Mesenchymal stem cell (in vitro differentiated cells and primary cell): ENCODE results near the gene HKDC1.

Experiments used
- DNase-seq: peaks from one replicate; pipeline ENCODE4 v3.0.0-alpha.2; 2013
- H2AFZ ChIP-seq: one replicate; pipeline ENCODE4 v1.6.1; 2013; ENCODE audit warnings: low read depth, mild to moderate bottlenecking, control low read depth, inconsistent platforms, low read length, moderate library complexity
- H2AK5ac ChIP-seq: 2 replicates; pipeline ENCODE4 v1.6.1; 2013; ENCODE audit warnings: low read length, moderate library complexity, mild to moderate bottlenecking, inconsistent platforms; ENCODE audit not compliant: severe bottlenecking
- H2BK120ac ChIP-seq: one replicate; pipeline ENCODE4 v1.6.1; 2013; ENCODE audit warnings: low read depth, mild to moderate bottlenecking, inconsistent platforms, low read length, moderate library complexity
- H2BK12ac ChIP-seq, 2 experiments: one replicate each; pipeline ENCODE4 v1.6.1; 2013; ENCODE audit warnings: inconsistent platforms in 2 of 2, low read length in 2 of 2, mild to moderate bottlenecking in 2 of 2, moderate library complexity in 2 of 2, control low read depth in 1 of 2
- H2BK15ac ChIP-seq: one replicate; pipeline ENCODE4 v1.6.1; 2013; ENCODE audit warnings: mild to moderate bottlenecking, low read depth, inconsistent platforms; ENCODE audit not compliant: poor library complexity, severe bottlenecking
- H2BK5ac ChIP-seq: 2 replicates; pipeline ENCODE4 v1.6.1; 2013; ENCODE audit warnings: low read depth, mild to moderate bottlenecking, low read length, control low read depth, inconsistent platforms; ENCODE audit not compliant: poor library complexity, severe bottlenecking
- H3K14ac ChIP-seq, 2 experiments: one replicate each; pipeline ENCODE4 v1.6.1; 2013; ENCODE audit warnings: inconsistent platforms in 2 of 2, low read length in 2 of 2, control low read depth in 1 of 2, mild to moderate bottlenecking in 1 of 2, moderate library complexity in 1 of 2
- H3K18ac ChIP-seq, 2 experiments: one replicate each; pipeline ENCODE4 v1.6.1; 2013; ENCODE audit warnings: inconsistent platforms in 2 of 2, low read length in 2 of 2, control low read depth in 1 of 2, low read depth in 1 of 2, mild to moderate bottlenecking in 1 of 2
- H3K23ac ChIP-seq, 2 experiments: one replicate each; pipeline ENCODE4 v1.6.1; 2013; ENCODE audit warnings: inconsistent platforms in 2 of 2, low read length in 2 of 2, mild to moderate bottlenecking in 2 of 2, moderate library complexity in 2 of 2, control low read depth in 1 of 2
- H3K27ac ChIP-seq: 2 replicates; pipeline ENCODE4 v1.5.1; 2013; ENCODE audit warnings: mild to moderate bottlenecking, moderate library complexity, low read length, control low read depth, inconsistent platforms; ENCODE audit not compliant: poor library complexity, severe bottlenecking
- H3K27me3 ChIP-seq, 2 experiments: 2 replicates each; pipeline versions ENCODE4 v1.6.1 to v1.7.0; 2013; ENCODE audit warnings: low read length in 2 of 2, mild to moderate bottlenecking in 2 of 2, moderate library complexity in 2 of 2, control low read depth in 1 of 2, inconsistent platforms in 1 of 2; ENCODE audit not compliant: control insufficient read depth in 1 of 2, insufficient read depth in 1 of 2
- H3K36me3 ChIP-seq, 2 experiments: 2 replicates each; pipeline versions ENCODE4 v1.6.1 to v1.7.0; 2013; ENCODE audit warnings: low read length in 2 of 2, control low read depth in 1 of 2, inconsistent platforms in 1 of 2, low read depth in 1 of 2, mild to moderate bottlenecking in 1 of 2; ENCODE audit not compliant: insufficient read depth in 2 of 2, control insufficient read depth in 1 of 2
- H3K4ac ChIP-seq, 2 experiments: one replicate each; pipeline ENCODE4 v1.6.1; 2013; ENCODE audit warnings: inconsistent platforms in 2 of 2, low read length in 2 of 2, mild to moderate bottlenecking in 2 of 2, moderate library complexity in 2 of 2, control low read depth in 1 of 2, low read depth in 1 of 2
- H3K4me1 ChIP-seq: 2 replicates; pipeline ENCODE4 v1.6.1; 2013; ENCODE audit warnings: low read depth, low read length, control low read depth; ENCODE audit not compliant: control insufficient read depth, insufficient read depth
- H3K4me2 ChIP-seq: 2 replicates; pipeline ENCODE4 v1.6.1; 2013; ENCODE audit warnings: low read length, mild to moderate bottlenecking, inconsistent platforms; ENCODE audit not compliant: poor library complexity, severe bottlenecking
- H3K4me3 ChIP-seq, 2 experiments: 2 replicates each; pipeline versions ENCODE4 v1.5.1 to v1.7.0; 2013; ENCODE audit warnings: low read length in 2 of 2, mild to moderate bottlenecking in 2 of 2, control low read depth in 1 of 2, low read depth in 1 of 2; ENCODE audit not compliant: insufficient read depth in 1 of 2
- H3K79me1 ChIP-seq: replicated peaks from 2 replicates; pipeline ENCODE4 v1.6.1; 2013; ENCODE audit warnings: mild to moderate bottlenecking, control low read depth, low read length, inconsistent platforms; ENCODE audit not compliant: poor library complexity, severe bottlenecking
- H3K9ac ChIP-seq: 2 replicates; pipeline ENCODE4 v1.7.0; 2013; ENCODE audit warnings: mild to moderate bottlenecking, low read length, moderate library complexity
- H3K9me3 ChIP-seq: 2 replicates; pipeline ENCODE4 v1.7.0; 2013; ENCODE audit warnings: mild to moderate bottlenecking, low read length; ENCODE audit not compliant: control insufficient read depth
- H4K8ac ChIP-seq: one replicate; pipeline ENCODE4 v1.6.1; 2013; ENCODE audit warnings: inconsistent platforms, mild to moderate bottlenecking, low read length, moderate library complexity
- H4K91ac ChIP-seq: one replicate; pipeline ENCODE4 v1.6.1; 2013; ENCODE audit warnings: mild to moderate bottlenecking, low read length, inconsistent platforms
- WGBS: methylation state at CpG from one replicate; pipeline ENCODE4 v1.1.7; 2013; ENCODE audit warnings: mixed read lengths; 5-methylcytosine and 5-hydroxymethylcytosine counted together

Gene HKDC1

GRCh38 chr10:69225681-69226080 lies 5.5 kb downstream of the HKDC1 start:
- no peak overlapping the region for H2BK120ac ChIP-seq
- H2BK5ac ChIP-seq: no peak overlapping the region
- no peak overlapping the region for H3K4me3 ChIP-seq
- no peak overlapping the region for H3K27ac ChIP-seq
- H3K18ac ChIP-seq: no peak overlapping the region
- H3K79me1 ChIP-seq: peaks cover 13% of the 10 kb centered on the region
- H3K23ac ChIP-seq: no peak overlapping the region
- no peaks in the 10 kb centered on the region for H3K27me3 ChIP-seq
- H4K8ac ChIP-seq: no peak overlapping the region
- peaks cover 32% of the 10 kb centered on the region for H3K4me1 ChIP-seq
- H3K36me3 ChIP-seq: peaks cover 0 to 24% of the 10 kb centered on the region in 2 experiments
- H3K9me3 ChIP-seq: no peaks in the 10 kb centered on the region
- H2AK5ac ChIP-seq: peak overlapping the region; percentile 20
- no peak overlapping the region for H3K9ac ChIP-seq
- no peak overlapping the region for H2AFZ ChIP-seq
- 76% methylated on average over 10 of the region's 10 CpGs for WGBS
- peak overlapping the region in 1 of 2 experiments; percentile 35 for H3K14ac ChIP-seq
- no peak overlapping the region for H3K4me2 ChIP-seq
- H2BK15ac ChIP-seq: no peak overlapping the region
- no peak for DNase-seq
- H4K91ac ChIP-seq: no peak overlapping the region
- no peak overlapping the region for H2BK12ac ChIP-seq
- H3K4ac ChIP-seq: no peak overlapping the region

- H3K23ac ChIP-seq: no peak overlapping the region
- peaks cover 0 to 33% of the 10 kb centered on the region in 2 experiments for H3K36me3 ChIP-seq
- no peak overlapping the region for H3K4ac ChIP-seq
- peaks cover 26% of the 10 kb centered on the region for H3K4me1 ChIP-seq
- H2AFZ ChIP-seq: no peak overlapping the region
- H3K4me3 ChIP-seq: no peak overlapping the region
- no peak overlapping the region for H2BK12ac ChIP-seq
- H2BK15ac ChIP-seq: no peak overlapping the region
- WGBS: 88% methylated on average over 14 of the region's 14 CpGs
- H4K91ac ChIP-seq: no peak overlapping the region
- H3K27ac ChIP-seq: no peak overlapping the region
- H3K9ac ChIP-seq: no peak overlapping the region
- H2BK5ac ChIP-seq: no peak overlapping the region
- H3K27me3 ChIP-seq: no peaks in the 10 kb centered on the region
- H3K79me1 ChIP-seq: peaks cover 9% of the 10 kb centered on the region
- H3K18ac ChIP-seq: no peak overlapping the region
- H3K9me3 ChIP-seq: no peaks in the 10 kb centered on the region
- no peak overlapping the region for H2AK5ac ChIP-seq
- H3K14ac ChIP-seq: no peak overlapping the region
- no peak overlapping the region for H4K8ac ChIP-seq
- no peak overlapping the region for H3K4me2 ChIP-seq
- DNase-seq: no peak
- H2BK120ac ChIP-seq: no peak overlapping the region
These were observed 6.9 kb downstream of the HKDC1 start for GRCh38 chr10:69226919-69227450.

GRCh38 chr10:69228151-69228550 lies 8.0 kb downstream of the HKDC1 start:
- no peak overlapping the region for H3K4me2 ChIP-seq
- H2BK120ac ChIP-seq: no peak overlapping the region
- no peak overlapping the region for H2AK5ac ChIP-seq
- H3K4me1 ChIP-seq: peaks cover 30% of the 10 kb centered on the region
- no peak for DNase-seq
- WGBS: 65% methylated on average over 2 of the region's 2 CpGs
- H3K4me3 ChIP-seq: no peak overlapping the region
- peaks cover 9% of the 10 kb centered on the region for H3K79me1 ChIP-seq
- H3K23ac ChIP-seq: no peak overlapping the region
- H3K27ac ChIP-seq: no peak overlapping the region
- no peak overlapping the region for H2AFZ ChIP-seq
- H2BK12ac ChIP-seq: no peak overlapping the region
- H3K27me3 ChIP-seq: no peaks in the 10 kb centered on the region
- H3K18ac ChIP-seq: no peak overlapping the region
- no peak overlapping the region for H3K14ac ChIP-seq
- H4K91ac ChIP-seq: no peak overlapping the region
- H3K9ac ChIP-seq: no peak overlapping the region
- no peak overlapping the region for H2BK15ac ChIP-seq
- H2BK5ac ChIP-seq: no peak overlapping the region
- no peak overlapping the region for H3K4ac ChIP-seq
- H4K8ac ChIP-seq: no peak overlapping the region
- no peaks in the 10 kb centered on the region for H3K9me3 ChIP-seq
- H3K36me3 ChIP-seq: peaks cover 0 to 33% of the 10 kb centered on the region in 2 experiments

GRCh38 chr10:69229616-69229916 lies 9.4 kb downstream of the HKDC1 start:
- H2AK5ac ChIP-seq: no peak overlapping the region
- no peak overlapping the region for H2BK5ac ChIP-seq
- peaks cover 9% of the 10 kb centered on the region for H3K79me1 ChIP-seq
- H3K4me3 ChIP-seq: peak overlapping the region in 1 of 2 experiments; percentile 26
- peak overlapping the region in 1 of 2 experiments; percentile 66 for H3K4ac ChIP-seq
- no peaks in the 10 kb centered on the region for H3K27me3 ChIP-seq
- H2BK120ac ChIP-seq: no peak overlapping the region
- DNase-seq: no peak
- H4K91ac ChIP-seq: peak overlapping the region; percentile 80
- H2AFZ ChIP-seq: no peak overlapping the region
- no peak overlapping the region for H3K18ac ChIP-seq
- H3K27ac ChIP-seq: no peak overlapping the region
- H3K9me3 ChIP-seq: no peaks in the 10 kb centered on the region
- H2BK12ac ChIP-seq: peak overlapping the region; percentile 25 to 31
- no peak overlapping the region for H3K14ac ChIP-seq
- H3K36me3 ChIP-seq: peaks cover 0 to 33% of the 10 kb centered on the region in 2 experiments
- H2BK15ac ChIP-seq: no peak overlapping the region
- H4K8ac ChIP-seq: peak overlapping the region; percentile 16
- no peak overlapping the region for H3K23ac ChIP-seq
- H3K4me1 ChIP-seq: peaks cover 33% of the 10 kb centered on the region
- H3K4me2 ChIP-seq: no peak overlapping the region
- WGBS: 92% methylated on average over 5 of the region's 8 CpGs
- no peak overlapping the region for H3K9ac ChIP-seq
